HG03457 (cell line): ENCODE measurements around the gene TCF21.
"Not testable (repeated sequence)": the region's sequence is repeated elsewhere in the genome, so short reads cannot be mapped to it uniquely, and the experiment has no call there.

Source experiments
- ATAC-seq: cut with Tn5 transposase; IDR thresholded peaks from one replicate; pipeline ENCODE4 v1.9.1; 2021; ENCODE audit warnings: moderate number of reproducible peaks; ENCODE audit not compliant: unreplicated experiment

The TCF21 gene

DNA sequence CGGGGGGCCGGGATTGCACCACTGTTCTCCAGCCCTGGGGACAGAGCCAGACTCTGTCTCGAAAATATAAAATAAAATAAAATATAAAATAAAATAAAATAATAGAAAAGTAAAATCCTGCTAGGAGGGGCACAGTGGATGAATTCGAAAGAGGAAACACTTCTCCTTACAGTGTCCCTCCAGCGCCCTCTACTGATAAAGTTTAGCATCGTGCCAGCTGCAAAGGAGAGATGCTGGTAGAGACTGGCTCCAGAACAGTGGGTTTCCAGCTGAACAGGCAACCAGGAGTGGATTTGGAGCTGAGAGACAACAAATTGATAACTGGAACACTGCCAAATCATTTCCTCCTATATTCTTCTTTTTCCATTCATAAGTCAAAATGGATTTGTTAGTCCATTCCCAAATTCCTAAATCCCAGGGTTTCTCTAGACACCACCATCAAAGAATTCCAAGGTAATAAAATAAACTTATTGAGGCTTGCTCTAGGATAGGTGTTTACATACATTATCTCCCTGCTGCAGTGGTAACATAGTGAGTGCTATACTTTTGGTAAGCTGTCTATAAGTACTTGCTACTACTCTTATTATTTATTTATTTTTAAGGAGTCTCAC, 32.4 kb downstream of the TCF21 start:
- ATAC-seq, result peak; percentile 48

DNA sequence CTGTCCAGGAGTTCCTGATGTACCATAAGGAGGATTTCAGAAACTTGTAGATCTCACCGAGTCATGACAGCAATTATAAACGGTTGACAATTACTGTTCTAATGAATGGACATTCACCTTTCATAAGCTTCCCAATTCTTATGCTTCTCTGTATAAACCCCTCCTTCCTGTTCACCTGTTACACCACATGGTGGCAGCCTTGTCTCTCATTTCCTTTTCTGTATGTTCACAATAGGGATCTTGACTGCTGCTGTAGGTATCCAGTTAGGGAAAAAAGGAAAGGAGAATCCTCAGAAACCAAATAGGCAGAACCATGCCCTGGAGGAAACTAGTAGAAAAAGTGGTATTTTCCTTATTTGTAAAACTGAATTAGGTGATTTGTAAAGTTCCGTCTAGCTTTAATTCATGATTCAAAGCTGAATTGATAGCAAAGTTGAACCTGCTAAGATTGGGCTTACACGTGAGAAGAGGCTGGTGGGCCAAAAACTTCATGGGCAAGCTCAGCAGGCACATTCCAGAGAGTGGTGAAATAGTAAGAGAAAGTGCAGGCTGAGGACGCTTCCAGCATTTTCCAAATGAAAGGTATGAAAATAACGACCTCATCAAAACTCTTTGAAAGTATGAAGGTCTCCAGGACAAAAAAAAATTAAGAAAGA, 35.2 kb downstream of the TCF21 start:
- peak; percentile 71 for ATAC-seq

DNA sequence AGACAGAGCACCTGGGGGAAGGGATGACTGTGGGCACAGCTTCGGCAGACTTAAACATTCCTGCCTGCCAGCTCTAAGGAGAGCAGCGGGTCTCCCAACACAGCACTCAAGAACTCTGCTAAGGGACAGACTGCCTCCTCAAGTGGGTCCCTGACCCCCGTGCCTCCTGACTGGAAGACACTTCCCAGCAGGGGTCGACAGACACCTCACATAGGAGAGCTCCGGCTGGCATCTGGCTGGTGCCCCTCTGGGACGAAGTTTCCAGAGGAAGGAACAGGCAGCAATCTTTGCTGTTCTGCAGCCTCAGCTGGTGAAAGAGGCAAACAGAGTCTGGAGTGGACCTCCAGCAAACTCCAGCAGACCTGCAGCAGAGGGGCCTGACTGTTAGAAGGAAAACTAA, 42.3 kb downstream of the TCF21 start:
- not testable (repeated sequence) for ATAC-seq

DNA sequence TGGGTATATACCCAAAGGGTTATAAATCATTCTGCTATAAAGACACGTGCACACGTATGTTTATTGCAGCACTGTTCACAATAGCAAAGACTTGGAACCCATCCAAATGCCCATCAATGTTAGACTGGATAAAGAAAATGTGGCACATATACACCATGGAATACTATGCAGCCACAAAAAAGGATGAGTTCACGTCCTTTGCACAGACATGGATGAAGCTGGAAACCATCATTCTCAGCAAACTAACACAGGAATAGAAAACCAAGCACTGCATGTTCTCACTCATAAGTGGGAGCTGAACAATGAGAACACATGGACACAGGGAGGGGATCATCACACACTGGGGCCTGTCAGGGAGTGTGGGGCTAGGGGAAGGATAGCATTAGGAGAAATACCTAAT, 47.4 kb downstream of the TCF21 start:
- ATAC-seq, result not testable (repeated sequence)

DNA sequence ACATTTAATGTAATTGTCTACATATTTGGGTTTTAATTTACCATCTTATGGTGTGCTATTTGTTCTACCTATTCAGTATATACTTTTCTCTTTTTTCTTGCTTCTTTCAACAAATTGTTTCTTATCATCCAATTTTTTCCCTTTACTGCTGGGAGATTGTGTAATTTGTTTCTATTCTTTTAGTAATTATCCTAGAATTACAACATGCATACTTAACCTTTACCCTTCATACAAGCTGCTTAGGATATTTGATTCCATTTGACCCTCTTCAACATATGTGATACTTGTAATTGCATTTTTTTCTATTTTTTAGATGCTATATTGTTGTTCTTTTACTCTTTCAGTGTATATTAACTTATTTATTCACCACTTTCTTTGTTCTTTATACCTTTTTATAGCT, 49.0 kb downstream of the TCF21 start:
- no peak for ATAC-seq

DNA sequence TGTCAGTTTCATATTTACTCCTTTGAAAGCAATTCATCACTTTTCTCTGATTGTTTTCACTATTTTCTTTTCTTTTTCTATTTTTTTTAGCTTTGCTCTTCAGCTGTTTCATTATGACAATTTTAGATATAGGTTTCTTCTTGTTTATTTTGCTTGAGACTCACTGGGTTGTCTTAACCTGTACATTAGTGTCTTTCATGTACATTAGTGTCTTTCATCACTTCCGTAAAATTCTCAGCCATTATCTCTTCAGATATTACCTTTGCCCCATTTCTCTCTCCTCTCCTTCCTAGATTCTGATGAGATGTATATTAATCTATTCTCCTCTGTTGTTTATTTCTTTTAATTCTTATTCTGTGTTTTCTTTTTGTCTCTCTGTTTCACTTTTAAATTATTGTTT, 49.6 kb downstream of the TCF21 start:
- no peak for ATAC-seq

DNA sequence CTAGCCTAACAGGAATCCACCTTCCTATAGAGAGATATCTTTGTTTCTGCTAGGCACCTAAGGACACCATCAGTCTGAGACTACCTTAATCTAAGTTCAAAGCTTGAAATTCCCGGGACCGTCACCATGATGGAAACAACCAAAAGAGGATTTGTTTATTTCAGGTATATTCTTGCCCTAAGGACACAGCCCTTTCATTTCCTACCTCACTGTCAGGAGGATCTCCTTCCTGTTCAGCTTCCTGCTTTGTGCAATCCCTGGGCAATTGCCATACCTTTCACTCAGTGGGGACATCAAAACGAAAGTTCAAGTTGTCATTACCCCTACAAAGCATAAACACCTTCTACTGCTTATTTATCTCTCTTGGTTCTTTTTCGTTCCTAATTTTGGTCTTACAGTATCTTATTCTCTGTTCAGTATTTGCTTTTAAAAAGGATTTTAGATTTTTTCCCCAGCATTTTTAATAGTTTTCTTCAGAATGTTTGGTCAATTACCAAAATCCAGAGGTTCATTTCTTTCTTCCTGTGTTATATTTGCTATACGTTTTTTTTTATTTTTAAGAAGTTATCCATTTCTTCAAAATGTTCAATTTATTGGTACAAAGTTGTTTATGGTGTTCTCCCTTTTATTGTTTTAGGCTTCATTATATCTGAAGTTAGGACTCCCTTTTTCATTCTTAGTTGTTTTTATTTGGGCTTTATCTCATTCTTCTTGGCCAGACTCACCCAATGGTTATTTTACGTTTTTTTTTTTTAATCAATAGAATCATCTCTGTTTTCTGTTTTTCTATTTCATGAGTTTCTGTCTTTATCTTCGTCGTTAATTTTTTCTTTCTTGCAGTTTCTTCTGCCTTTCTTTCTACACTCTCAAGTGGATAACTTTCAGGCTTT, 51.1 kb downstream of the TCF21 start:
- no peak for ATAC-seq
